A549 (cell line): ENCODE measurements around the gene SH3RF2.

ENCODE experiments used
- HEYL ChIP-seq: fragments of 250-450 bp; sonication (Bioruptor Pico); IDR thresholded peaks from 2 replicates; pipeline ENCODE4 v1.8.0; 2021; ENCODE audit warnings: mild to moderate bottlenecking, moderate library complexity
- MAZ ChIP-seq: fragments of 150-350 bp; IDR thresholded peaks from 2 replicates; pipeline ENCODE4 v1.6.1; 2014; ENCODE audit warnings: antibody characterized with exemption, low read depth, low read length, borderline replicate concordance
- NFE2L2 ChIP-seq: fragments of 150-350 bp; conservative IDR thresholded peaks from 2 replicates; pipeline ENCODE4 v1.6.1; 2014; ENCODE audit warnings: low read length
- POLR2A ChIP-seq: IDR thresholded peaks from 2 replicates; pipeline ENCODE4 v1.6.1; 2012; ENCODE audit warnings: mild to moderate bottlenecking, low read length
- TF ChIP-seq, protein P1 (sequence below): fragments of >200 bp; sonication (Bioruptor Twin); formaldehyde crosslinking; IDR thresholded peaks from 3 replicates; pipeline ENCODE4 v1.5.1; 2016

DNA sequence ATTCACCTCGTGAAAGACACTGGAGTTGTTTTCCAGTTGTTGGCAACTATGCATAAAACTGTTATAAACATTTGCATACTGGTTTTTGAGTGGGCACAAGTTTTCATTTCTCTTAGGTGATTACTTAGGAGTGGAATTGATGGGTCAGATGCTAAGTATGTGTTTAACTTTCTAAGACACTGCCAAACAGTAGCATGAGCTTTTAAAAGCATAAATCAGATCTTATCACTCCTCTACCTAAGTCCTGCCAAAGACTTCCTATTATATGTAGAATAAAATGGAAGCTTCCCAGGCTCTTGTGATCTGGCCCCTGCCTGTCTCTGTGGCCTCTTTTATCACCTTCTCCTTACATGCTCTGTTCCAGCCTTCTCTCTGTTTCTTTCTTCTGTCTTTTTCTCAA lies 72.6 kb downstream of the SH3RF2 start:
- TF ChIP-seq NFE2L2 = no peak
- TF ChIP-seq, protein P1, sequence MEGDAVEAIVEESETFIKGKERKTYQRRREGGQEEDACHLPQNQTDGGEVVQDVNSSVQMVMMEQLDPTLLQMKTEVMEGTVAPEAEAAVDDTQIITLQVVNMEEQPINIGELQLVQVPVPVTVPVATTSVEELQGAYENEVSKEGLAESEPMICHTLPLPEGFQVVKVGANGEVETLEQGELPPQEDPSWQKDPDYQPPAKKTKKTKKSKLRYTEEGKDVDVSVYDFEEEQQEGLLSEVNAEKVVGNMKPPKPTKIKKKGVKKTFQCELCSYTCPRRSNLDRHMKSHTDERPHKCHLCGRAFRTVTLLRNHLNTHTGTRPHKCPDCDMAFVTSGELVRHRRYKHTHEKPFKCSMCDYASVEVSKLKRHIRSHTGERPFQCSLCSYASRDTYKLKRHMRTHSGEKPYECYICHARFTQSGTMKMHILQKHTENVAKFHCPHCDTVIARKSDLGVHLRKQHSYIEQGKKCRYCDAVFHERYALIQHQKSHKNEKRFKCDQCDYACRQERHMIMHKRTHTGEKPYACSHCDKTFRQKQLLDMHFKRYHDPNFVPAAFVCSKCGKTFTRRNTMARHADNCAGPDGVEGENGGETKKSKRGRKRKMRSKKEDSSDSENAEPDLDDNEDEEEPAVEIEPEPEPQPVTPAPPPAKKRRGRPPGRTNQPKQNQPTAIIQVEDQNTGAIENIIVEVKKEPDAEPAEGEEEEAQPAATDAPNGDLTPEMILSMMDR = no peak
- TF ChIP-seq HEYL (CRISPR knock-in tag) = no peak
- TF ChIP-seq MAZ = no peak
- TF ChIP-seq POLR2A = no peak
